ENCODE data around the gene TGFBR3L. TPM values are rescaled to one million over a fixed set of nuclear protein-coding genes. Genes with fewer than 3 reads are reported as not detected.
A peak's percentile ranks its signal among the peaks of the same experiment; 100 is the strongest.

The TGFBR3L gene
- total and polyA plus RNA-seq, 2 of the 13 experiments (the other 11 are each of a cell fraction or from before 2014, with no cell fraction given) = 0.20 to 1.0 TPM

GRCh38 chr19:7868671-7869452, 45.8 kb upstream of the TGFBR3L start (continued):
- peak; percentile 74 for TF ChIP-seq ZNF574 (CRISPR knock-in tag; IDR thresholded peaks at IDR 0.05)
- no peak; the same call in 1 of the 2 replicates for TF ChIP-seq SMAD1 (CRISPR knock-in tag; IDR thresholded peaks at IDR 0.05; ENCODE audit: borderline replicate concordance, low read depth)
- TF ChIP-seq ZNF451 (CRISPR knock-in tag; IDR thresholded peaks at IDR 0.05) = no peak
- TF ChIP-seq TBX3 (IDR thresholded peaks at IDR 0.05; ENCODE audit: borderline replicate concordance) = no peak
- TF ChIP-seq ZNF329 (CRISPR knock-in tag; IDR thresholded peaks at IDR 0.05; ENCODE audit: low read depth) = peak; percentile 65; the same call in 1 of the 2 replicates
- TF ChIP-seq NR2F6 (IDR thresholded peaks at IDR 0.05) = no peak
- 0 out of 2 replicates have a peak, but pooled peaks have one; percentile 11 for TF ChIP-seq NR2F6 (CRISPR knock-in tag; IDR thresholded peaks at IDR 0.05)
- TF ChIP-seq, protein P1, sequence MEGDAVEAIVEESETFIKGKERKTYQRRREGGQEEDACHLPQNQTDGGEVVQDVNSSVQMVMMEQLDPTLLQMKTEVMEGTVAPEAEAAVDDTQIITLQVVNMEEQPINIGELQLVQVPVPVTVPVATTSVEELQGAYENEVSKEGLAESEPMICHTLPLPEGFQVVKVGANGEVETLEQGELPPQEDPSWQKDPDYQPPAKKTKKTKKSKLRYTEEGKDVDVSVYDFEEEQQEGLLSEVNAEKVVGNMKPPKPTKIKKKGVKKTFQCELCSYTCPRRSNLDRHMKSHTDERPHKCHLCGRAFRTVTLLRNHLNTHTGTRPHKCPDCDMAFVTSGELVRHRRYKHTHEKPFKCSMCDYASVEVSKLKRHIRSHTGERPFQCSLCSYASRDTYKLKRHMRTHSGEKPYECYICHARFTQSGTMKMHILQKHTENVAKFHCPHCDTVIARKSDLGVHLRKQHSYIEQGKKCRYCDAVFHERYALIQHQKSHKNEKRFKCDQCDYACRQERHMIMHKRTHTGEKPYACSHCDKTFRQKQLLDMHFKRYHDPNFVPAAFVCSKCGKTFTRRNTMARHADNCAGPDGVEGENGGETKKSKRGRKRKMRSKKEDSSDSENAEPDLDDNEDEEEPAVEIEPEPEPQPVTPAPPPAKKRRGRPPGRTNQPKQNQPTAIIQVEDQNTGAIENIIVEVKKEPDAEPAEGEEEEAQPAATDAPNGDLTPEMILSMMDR (CRISPR knock-in tag; IDR thresholded peaks at IDR 0.05) = peak; percentile 70; the same call in 1 of the 2 replicates
- no peak for TF ChIP-seq SIX4 (CRISPR knock-in tag; IDR thresholded peaks at IDR 0.05)
- TF ChIP-seq MATR3 (CRISPR knock-in tag; IDR thresholded peaks at IDR 0.05) = no peak
- TF ChIP-seq ZNF331 (CRISPR knock-in tag; IDR thresholded peaks at IDR 0.05) = no peak
- no peak for TF ChIP-seq ZNF101 (CRISPR knock-in tag; IDR thresholded peaks at IDR 0.05; ENCODE audit: borderline replicate concordance, low read depth)
- 0 out of 2 replicates have a peak, but pooled peaks have one; percentile 27 for TF ChIP-seq YEATS4 (CRISPR knock-in tag; IDR thresholded peaks at IDR 0.05; ENCODE audit: borderline replicate concordance)
- TF ChIP-seq KDM2A (CRISPR knock-in tag; IDR thresholded peaks at IDR 0.05; ENCODE audit: borderline replicate concordance, low read depth) = no peak
- peak; percentile 74; the same call in 1 of the 2 replicates for TF ChIP-seq ZFP82 (CRISPR knock-in tag; IDR thresholded peaks at IDR 0.05; ENCODE audit: borderline replicate concordance)
- TF ChIP-seq MYNN (CRISPR knock-in tag; IDR thresholded peaks at IDR 0.05; ENCODE audit: low read depth) = no peak
- no peak; the same call in 1 of the 2 replicates for TF ChIP-seq TBX2 (CRISPR knock-in tag; IDR thresholded peaks at IDR 0.05; ENCODE audit: borderline replicate concordance)
- no peak for TF ChIP-seq ZEB1 (IDR thresholded peaks at IDR 0.05; ENCODE audit: insufficient replicate concordance, low read depth)
- TF ChIP-seq ZKSCAN8 (CRISPR knock-in tag; IDR thresholded peaks at IDR 0.05; ENCODE audit: borderline replicate concordance) = no peak; the same call in 1 of the 2 replicates
- no peak for TF ChIP-seq ZNF615 (CRISPR knock-in tag; IDR thresholded peaks at IDR 0.05; ENCODE audit: borderline replicate concordance)
- TF ChIP-seq AHR (CRISPR knock-in tag; IDR thresholded peaks at IDR 0.05) = no peak
- no peak for TF ChIP-seq ZNF3 (CRISPR knock-in tag; IDR thresholded peaks at IDR 0.05)
- no peak for TF ChIP-seq REL (CRISPR knock-in tag; conservative IDR thresholded peaks at IDR 0.05)
- TF ChIP-seq ZNF564 (CRISPR knock-in tag; IDR thresholded peaks at IDR 0.05) = peak; percentile 79; the same call in 1 of the 2 replicates
- TF ChIP-seq, protein P2, sequence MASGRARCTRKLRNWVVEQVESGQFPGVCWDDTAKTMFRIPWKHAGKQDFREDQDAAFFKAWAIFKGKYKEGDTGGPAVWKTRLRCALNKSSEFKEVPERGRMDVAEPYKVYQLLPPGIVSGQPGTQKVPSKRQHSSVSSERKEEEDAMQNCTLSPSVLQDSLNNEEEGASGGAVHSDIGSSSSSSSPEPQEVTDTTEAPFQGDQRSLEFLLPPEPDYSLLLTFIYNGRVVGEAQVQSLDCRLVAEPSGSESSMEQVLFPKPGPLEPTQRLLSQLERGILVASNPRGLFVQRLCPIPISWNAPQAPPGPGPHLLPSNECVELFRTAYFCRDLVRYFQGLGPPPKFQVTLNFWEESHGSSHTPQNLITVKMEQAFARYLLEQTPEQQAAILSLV (CRISPR knock-in tag; IDR thresholded peaks at IDR 0.05; ENCODE audit: borderline replicate concordance) = peak; percentile 47; the same call in 1 of the 2 replicates

Data from HepG2 (cell line).